Neuronal stem cell (in vitro differentiated cells): Measurements from ENCODE around the gene PCDHA11.
A peak's percentile ranks its signal among the peaks of the same experiment; 100 is the strongest.
"Not testable (repeated sequence)": the region's sequence is repeated elsewhere in the genome, so short reads cannot be mapped to it uniquely, and the experiment has no call there.

Experiments used
- DNase-seq: peaks from one replicate; pipeline ENCODE4 v3.0.0-alpha.2; 2013; ENCODE audit warnings: low spot score
- H2AFZ ChIP-seq: one replicate; pipeline ENCODE4 v1.6.1; 2013; ENCODE audit warnings: mild to moderate bottlenecking, low read length, inconsistent platforms
- H2AK5ac ChIP-seq: 2 replicates; pipeline ENCODE4 v1.6.1; 2013; ENCODE audit warnings: low read depth, mild to moderate bottlenecking, inconsistent platforms, low read length, moderate library complexity, mixed read lengths
- H2BK120ac ChIP-seq: 2 replicates; pipeline ENCODE4 v1.6.1; 2013; ENCODE audit warnings: low read depth, mild to moderate bottlenecking, inconsistent platforms, low read length, moderate library complexity, mixed read lengths
- H2BK12ac ChIP-seq: one replicate; pipeline ENCODE4 v1.6.1; 2013; ENCODE audit warnings: low read length, inconsistent platforms
- H2BK15ac ChIP-seq: 2 replicates; pipeline ENCODE4 v1.6.1; 2013; ENCODE audit warnings: mild to moderate bottlenecking, low read length, inconsistent platforms, mixed read lengths
- H2BK5ac ChIP-seq: one replicate; pipeline ENCODE4 v1.6.1; 2013; ENCODE audit warnings: inconsistent platforms, mild to moderate bottlenecking, low read length, moderate library complexity
- H3K14ac ChIP-seq: one replicate; pipeline ENCODE4 v1.6.1; 2013; ENCODE audit warnings: low read length, inconsistent platforms
- H3K18ac ChIP-seq: 2 replicates; pipeline ENCODE4 v1.6.1; 2013; ENCODE audit warnings: low read length, inconsistent platforms
- H3K23ac ChIP-seq: 2 replicates; pipeline ENCODE4 v1.6.1; 2013; ENCODE audit warnings: low read depth, mild to moderate bottlenecking, mixed read lengths, low read length, inconsistent platforms; ENCODE audit not compliant: poor library complexity
- H3K27ac ChIP-seq: replicated peaks from 3 replicates; pipeline ENCODE4 v1.5.1; 2013; ENCODE audit warnings: low read length, inconsistent platforms
- H3K27me3 ChIP-seq, 3 experiments: 2 replicates each; pipeline ENCODE4 v1.6.1; 2013; ENCODE audit warnings: low read length in 3 of 3, mild to moderate bottlenecking in 2 of 3, inconsistent platforms in 1 of 3, low read depth in 1 of 3, mixed read lengths in 1 of 3, moderate library complexity in 1 of 3; ENCODE audit not compliant: control insufficient read depth in 3 of 3, insufficient read depth in 3 of 3
- H3K36me3 ChIP-seq, 2 donors: replicated peaks in 1 of 2; 2 replicates each; pipeline ENCODE4 v1.6.1; 2013; ENCODE audit warnings: low read length in 2 of 2; ENCODE audit not compliant: control insufficient read depth in 2 of 2, insufficient read depth in 2 of 2
- H3K4ac ChIP-seq: 2 replicates; pipeline ENCODE4 v1.6.1; 2013; ENCODE audit warnings: inconsistent platforms, mild to moderate bottlenecking, low read length, moderate library complexity
- H3K4me1 ChIP-seq, 2 donors: 1 replicate in 1 of 2; 2 replicates in 1 of 2; pipeline ENCODE4 v1.6.1; 2013; ENCODE audit warnings: low read length in 2 of 2, low read depth in 1 of 2; ENCODE audit not compliant: control insufficient read depth in 2 of 2, insufficient read depth in 1 of 2
- H3K4me2 ChIP-seq: one replicate; pipeline ENCODE4 v1.6.1; 2013; ENCODE audit warnings: mild to moderate bottlenecking, low read length, inconsistent platforms; ENCODE audit not compliant: insufficient read depth, poor library complexity, severe bottlenecking
- H3K4me3 ChIP-seq, 2 donors: 2 replicates each; pipeline ENCODE4 v1.5.1; 2013; ENCODE audit warnings: low read length in 2 of 2, mild to moderate bottlenecking in 2 of 2, inconsistent platforms in 1 of 2, moderate library complexity in 1 of 2
- H3K79me1 ChIP-seq: one replicate; pipeline ENCODE4 v1.6.1; 2013; ENCODE audit warnings: low read depth, mild to moderate bottlenecking, inconsistent platforms, low read length, moderate library complexity
- H3K9ac ChIP-seq: one replicate; pipeline ENCODE4 v1.6.1; 2013; ENCODE audit warnings: mild to moderate bottlenecking, low read depth, low read length, inconsistent platforms; ENCODE audit not compliant: poor library complexity
- H3K9me3 ChIP-seq, 2 donors: replicated peaks in 1 of 2; 2 replicates each; pipeline versions ENCODE3 to v1.6.1; 2013; ENCODE audit warnings: low read length in 2 of 2, mild to moderate bottlenecking in 2 of 2, inconsistent platforms in 1 of 2, low read depth in 1 of 2, mixed read lengths in 1 of 2, moderate library complexity in 1 of 2; ENCODE audit not compliant: control insufficient read depth in 2 of 2, insufficient read depth in 1 of 2
- H4K8ac ChIP-seq: one replicate; pipeline ENCODE4 v1.6.1; 2013; ENCODE audit warnings: low read depth, mild to moderate bottlenecking, inconsistent platforms, low read length, moderate library complexity
- H4K91ac ChIP-seq: one replicate; pipeline ENCODE4 v1.6.1; 2013; ENCODE audit warnings: low read length, low read depth, mild to moderate bottlenecking, inconsistent platforms; ENCODE audit not compliant: poor library complexity
- WGBS, 2 donors: extraction: QIAGEN DNeasy Blood & Tissue Kit; methylation state at CpG; one replicate each; pipeline ENCODE4 v1.1.7; 2013; ENCODE audit warnings: missing lambda C conversion rate in 2 of 2, mixed read lengths in 1 of 2; ENCODE audit not compliant: insufficient read length in 2 of 2, insufficient replicate concordance in 1 of 2; ENCODE audit errors: extremely low coverage in 2 of 2; 5-methylcytosine and 5-hydroxymethylcytosine counted together

The PCDHA11 gene

GRCh38 chr5:140822969-140823368, 45.8 kb upstream of the PCDHA11 start:
- not testable (repeated sequence) for H4K8ac ChIP-seq, H2AFZ ChIP-seq, H3K27me3 ChIP-seq, H2BK5ac ChIP-seq, H3K27ac ChIP-seq, H2BK120ac ChIP-seq, H3K23ac ChIP-seq, H3K4me1 ChIP-seq, H3K4me2 ChIP-seq, H2AK5ac ChIP-seq, H3K18ac ChIP-seq, DNase-seq, H3K9ac ChIP-seq, H2BK12ac ChIP-seq, H4K91ac ChIP-seq, H3K79me1 ChIP-seq, H3K4ac ChIP-seq, H2BK15ac ChIP-seq
- peaks cover 3 to 42% of the 10 kb centered on the region in 2 donors for H3K36me3 ChIP-seq
- H3K4me3 ChIP-seq, result peak overlapping the region in 1 of 2 donors; percentile 65
- H3K14ac ChIP-seq, result peak overlapping the region; percentile 8
- peaks cover 10 to 45% of the 10 kb centered on the region in 2 donors for H3K9me3 ChIP-seq
- WGBS, 2 donors, result no CpG with 5 or more reads among the region's 48 CpGs

GRCh38 chr5:140823475-140823874, 45.3 kb upstream of the PCDHA11 start:
- Histone ChIP-seq H3K4me3 (no peak overlapping the region), H3K36me3 (peaks cover 3 to 42% of the 10 kb centered on the region in 2 donors), H3K4ac (no peak overlapping the region), H2BK5ac (no peak overlapping the region), H2BK120ac (no peak overlapping the region), H3K9ac (no peak overlapping the region), H3K27me3 (no peaks in the 10 kb centered on the region), H2BK12ac (no peak overlapping the region), H4K8ac (no peak overlapping the region), H3K27ac (no peak overlapping the region), H3K79me1 (peaks cover 6% of the 10 kb centered on the region), H2AFZ (no peak overlapping the region), H2AK5ac (no peak overlapping the region), H2BK15ac (no peak overlapping the region), H3K23ac (peak overlapping the region; percentile 73), H3K4me2 (no peak overlapping the region), H3K9me3 (peaks cover 12 to 40% of the 10 kb centered on the region in 2 donors), H3K14ac (no peak overlapping the region), H4K91ac (no peak overlapping the region), H3K4me1 (no peaks in the 10 kb centered on the region), H3K18ac (no peak overlapping the region)
- DNase-seq, result no peak
- no CpG with 5 or more reads among the region's 38 CpGs for WGBS, 2 donors

- Histone ChIP-seq H3K27ac (no peak within 1 kb of the TSS), H3K4ac (no peak within 1 kb of the TSS), H3K79me1 (peaks cover 8% of the 10 kb centered on the region), H2BK12ac (no peak within 1 kb of the TSS), H3K9me3 (peaks cover 15 to 51% of the 10 kb centered on the region in 2 donors), H3K4me1 (no peaks in the 10 kb centered on the region), H4K91ac (no peak within 1 kb of the TSS), H3K9ac (peak within 1 kb of the TSS; percentile 90), H2BK15ac (no peak within 1 kb of the TSS), H3K27me3 (no peaks in the 10 kb centered on the region), H2AK5ac (no peak within 1 kb of the TSS), H3K36me3 (peaks cover 5 to 42% of the 10 kb centered on the region in 2 donors), H4K8ac (no peak within 1 kb of the TSS), H3K14ac (peak within 1 kb of the TSS; percentile 82), H2BK5ac (no peak within 1 kb of the TSS), H3K4me2 (peak within 1 kb of the TSS; percentile 33), H2BK120ac (no peak within 1 kb of the TSS), H3K4me3 (peak within 1 kb of the TSS; percentile 65 to 88), H3K23ac (no peak within 1 kb of the TSS), H2AFZ (peak within 1 kb of the TSS; percentile 86), H3K18ac (no peak within 1 kb of the TSS)
- no peak for DNase-seq
- WGBS, 2 donors, result no CpG with 5 or more reads among the region's 27 CpGs
Observed at GRCh38 chr5:140827704-140828361, 40.9 kb upstream of the PCDHA11 start, which contains the start of gene PCDHA6. PCDHA6 (plus strand) TSS chr5:140827960; CDS start chr5:140828092, 132 bp downstream.

- Histone ChIP-seq H2BK120ac (no peak overlapping the region), H3K36me3 (peaks cover 5 to 44% of the 10 kb centered on the region in 2 donors), H3K4ac (no peak overlapping the region), H3K23ac (no peak overlapping the region), H3K9me3 (peaks cover 14 to 53% of the 10 kb centered on the region in 2 donors), H3K4me3 (peak overlapping the region; percentile 65 to 88), H3K79me1 (peaks cover 8% of the 10 kb centered on the region), H3K27ac (no peak overlapping the region), H3K27me3 (no peaks in the 10 kb centered on the region), H2BK12ac (no peak overlapping the region), H2AK5ac (no peak overlapping the region), H2AFZ (peak overlapping the region; percentile 86), H4K8ac (no peak overlapping the region), H3K4me1 (no peaks in the 10 kb centered on the region), H4K91ac (no peak overlapping the region), H3K9ac (no peak overlapping the region), H2BK15ac (no peak overlapping the region), H3K4me2 (no peak overlapping the region), H3K14ac (no peak overlapping the region), H2BK5ac (no peak overlapping the region), H3K18ac (no peak overlapping the region)
- WGBS, 2 donors, result no CpG with 5 or more reads among the region's 18 CpGs
- DNase-seq, result no peak
Observed at GRCh38 chr5:140828362-140828737, 40.4 kb upstream of the PCDHA11 start.
